GM15510 (cell line): Measurements from ENCODE around the gene ZNF786.

Experiments used
- POLR2A ChIP-seq: IDR thresholded peaks from 3 replicates; pipeline ENCODE4 v1.6.1; 2011; ENCODE audit warnings: borderline replicate concordance; ENCODE audit not compliant: insufficient read length; ENCODE audit errors: extremely low read depth

Gene ZNF786

GRCh38 chr7:149100821-149101220 is 10.3 kb upstream of the ZNF786 start:
- no peak for TF ChIP-seq POLR2A

GRCh38 chr7:149099058-149099457 is 8.5 kb upstream of the ZNF786 start:
- no peak for TF ChIP-seq POLR2A

- TF ChIP-seq POLR2A = no peak
Measured at GRCh38 chr7:149097088-149097487, 6.6 kb upstream of the ZNF786 start.

- no peak for TF ChIP-seq POLR2A
Measured at GRCh38 chr7:149093228-149093627, 2.7 kb upstream of the ZNF786 start.

- TF ChIP-seq POLR2A = no peak
Measured at GRCh38 chr7:149087376-149087775, 3.1 kb downstream of the ZNF786 start.

DNA sequence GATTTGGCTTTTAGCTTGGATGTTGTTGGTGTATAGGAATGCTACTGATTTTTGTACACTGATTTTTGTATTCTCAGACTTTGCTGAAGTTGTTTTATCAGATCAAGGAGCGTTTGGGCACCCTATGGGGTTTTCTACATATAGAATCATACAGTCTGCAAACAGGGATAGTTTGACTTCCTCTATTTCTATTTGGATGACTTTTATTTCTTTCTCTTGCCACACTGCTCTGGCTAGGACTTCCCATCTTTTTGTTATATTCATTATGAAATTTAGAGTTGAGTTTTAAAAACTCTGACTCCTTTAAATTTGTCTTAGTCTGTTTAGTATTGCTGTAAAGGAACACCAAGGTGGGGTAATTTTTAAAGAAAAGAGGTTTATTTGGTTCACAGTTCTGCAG is 4.7 kb downstream of the ZNF786 start:
- TF ChIP-seq POLR2A = no peak

DNA sequence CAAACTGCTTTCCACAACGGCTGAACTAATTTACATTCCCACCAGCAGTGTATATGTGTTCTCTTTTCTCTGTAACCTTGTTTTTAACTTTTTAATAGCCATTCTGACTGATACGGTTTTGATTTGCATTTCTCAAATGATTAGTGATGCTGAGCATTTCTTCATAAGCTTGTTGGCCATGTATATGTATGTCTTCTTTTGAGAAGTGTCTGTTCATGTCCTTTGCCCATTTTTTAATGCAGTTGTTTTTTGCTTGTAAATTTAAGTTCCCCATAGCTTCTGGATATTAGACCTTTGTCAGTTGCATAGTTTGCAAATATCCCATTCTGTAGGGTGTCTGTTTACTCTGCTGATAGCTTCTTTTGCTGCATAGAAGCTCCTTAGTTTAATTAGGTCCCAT is 6.1 kb downstream of the ZNF786 start:
- no peak for TF ChIP-seq POLR2A

DNA sequence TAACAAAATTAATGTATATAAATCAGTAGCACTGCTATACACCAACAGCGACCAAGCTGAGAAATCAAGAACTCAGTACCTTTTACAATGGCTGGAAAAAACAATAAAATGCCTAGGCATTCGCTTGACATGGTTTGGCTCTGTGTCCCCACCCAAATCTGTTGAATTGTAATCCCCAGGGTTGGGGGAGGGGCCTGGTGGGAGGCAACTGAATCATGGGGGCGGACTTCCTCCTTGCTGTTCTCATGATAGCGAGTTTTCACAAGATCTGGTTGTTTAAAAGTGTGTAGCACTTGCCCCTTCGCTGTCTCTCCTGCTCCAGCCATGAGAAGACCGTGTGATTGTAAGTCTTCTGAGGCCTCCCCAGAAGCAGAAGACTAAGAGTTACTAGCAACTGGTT is 8.6 kb downstream of the ZNF786 start:
- TF ChIP-seq POLR2A = no peak

GRCh38 chr7:149077594-149077993 is 12.9 kb downstream of the ZNF786 start:
- TF ChIP-seq POLR2A = no peak

GRCh38 chr7:149075286-149075685 is 15.2 kb downstream of the ZNF786 start:
- TF ChIP-seq POLR2A = no peak

DNA sequence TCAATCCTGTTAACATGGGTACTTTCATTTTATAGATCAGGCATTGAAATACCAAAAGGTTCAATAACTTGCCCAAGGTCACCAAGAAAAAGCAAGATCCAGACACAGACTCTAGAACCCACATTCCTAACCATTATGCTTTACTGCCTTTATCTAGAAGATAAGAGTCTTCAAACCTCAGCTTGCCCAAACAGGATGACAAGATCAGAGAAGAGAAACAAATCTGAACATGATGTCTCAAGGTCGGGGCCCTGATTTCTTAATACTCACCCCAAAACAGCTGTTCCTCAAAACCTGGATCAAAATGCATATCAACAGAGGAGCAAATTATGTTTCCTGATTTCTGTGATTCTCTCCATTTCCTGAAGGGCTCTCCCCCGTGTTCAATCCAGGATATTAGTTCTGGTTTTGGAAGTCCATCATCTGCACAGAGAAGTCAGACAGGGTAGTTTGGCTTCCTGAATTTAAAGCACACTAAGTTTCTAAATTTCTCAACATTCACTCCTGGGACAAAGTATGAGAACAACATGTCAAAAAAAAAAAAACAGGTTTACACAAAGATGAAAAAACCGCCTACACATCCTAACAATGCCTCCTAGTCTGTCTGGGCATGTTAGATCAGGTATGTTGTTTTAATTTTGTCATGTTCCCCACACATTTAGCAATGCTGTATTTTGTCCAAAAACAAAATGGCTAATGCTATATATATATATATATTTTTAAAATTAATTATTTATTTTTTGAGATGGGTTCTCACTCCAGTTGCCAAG is 16.2 kb downstream of the ZNF786 start:
- no peak for TF ChIP-seq POLR2A

GRCh38 chr7:149072438-149072775 is 18.1 kb downstream of the ZNF786 start:
- no peak for TF ChIP-seq POLR2A

DNA sequence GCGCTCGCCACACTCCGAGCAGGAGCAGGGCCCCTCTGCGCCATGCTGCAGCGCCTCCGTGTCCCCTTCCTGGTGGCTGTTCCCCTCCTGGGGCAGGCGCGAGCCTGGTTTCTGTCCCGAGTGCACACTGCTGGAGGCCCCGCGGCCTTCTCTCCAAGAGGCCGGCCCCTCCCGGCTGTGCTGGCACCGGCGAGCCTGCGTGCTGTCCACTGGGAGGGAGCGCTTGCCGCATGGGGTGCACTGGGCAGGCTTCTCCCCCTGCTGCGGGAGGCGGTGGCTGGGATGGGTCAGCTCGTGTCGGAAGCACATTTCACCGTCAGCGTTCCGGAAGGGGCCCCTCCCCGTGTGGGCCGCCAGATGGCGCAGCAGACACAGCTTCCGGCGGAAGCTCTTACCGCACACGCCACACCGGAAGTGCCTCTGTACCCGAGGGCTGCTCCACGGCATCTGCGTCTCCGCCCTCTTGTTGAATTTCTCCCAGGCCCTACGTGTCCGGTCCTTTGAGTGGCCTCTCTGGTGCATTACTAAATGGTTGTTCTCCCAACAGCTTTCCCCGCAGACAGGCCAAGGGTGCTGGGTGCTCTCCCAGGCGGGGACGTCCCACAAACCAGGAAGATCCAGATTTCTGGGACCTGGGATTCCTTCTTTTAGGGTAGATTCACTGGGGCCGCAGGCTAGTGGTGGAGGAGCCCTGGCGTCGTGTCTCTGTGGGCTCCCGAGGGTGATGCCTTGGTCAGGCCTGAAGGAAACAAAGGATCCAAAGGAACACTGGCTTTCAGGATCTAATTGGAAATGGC is 18.7 kb downstream of the ZNF786 start:
- no peak for TF ChIP-seq POLR2A

GRCh38 chr7:149071182-149071635 is 19.3 kb downstream of the ZNF786 start:
- TF ChIP-seq POLR2A = no peak

DNA sequence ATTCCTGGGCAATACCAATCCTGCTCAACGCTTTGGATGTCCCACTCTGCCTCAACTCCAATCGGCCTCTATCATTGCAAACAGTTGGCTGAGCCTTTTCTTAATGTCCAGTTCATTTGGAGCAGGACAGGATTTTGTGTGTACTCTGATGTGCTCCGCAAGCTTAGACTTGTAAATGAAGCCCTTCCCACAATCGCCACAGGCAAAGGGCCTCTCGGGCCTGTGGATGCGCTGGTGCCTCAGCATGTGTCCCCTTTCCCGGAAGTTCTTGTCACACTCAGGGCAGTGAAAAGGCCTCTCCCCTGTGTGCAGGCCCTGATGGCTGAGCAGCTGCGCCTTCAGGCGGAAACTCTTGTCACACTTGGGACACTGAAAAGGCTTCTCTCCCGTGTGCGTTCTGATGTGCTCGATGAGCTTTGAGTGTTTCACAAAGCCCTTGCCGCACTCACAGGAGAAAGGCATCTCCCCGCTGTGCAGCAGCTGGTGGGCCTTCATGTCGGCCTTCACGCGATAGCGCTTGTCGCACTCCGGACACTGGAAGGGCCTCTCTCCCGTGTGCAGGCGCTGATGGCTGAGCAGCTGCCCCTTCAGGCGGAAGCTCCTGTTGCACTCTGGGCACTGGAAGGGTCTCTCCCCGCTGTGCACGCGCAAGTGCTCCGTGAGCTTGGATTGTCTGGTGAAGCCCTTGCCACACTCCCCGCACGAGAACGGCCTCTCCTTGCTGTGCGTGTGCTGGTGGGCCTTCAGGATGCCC is 20.0 kb downstream of the ZNF786 start:
- no peak for TF ChIP-seq POLR2A

DNA sequence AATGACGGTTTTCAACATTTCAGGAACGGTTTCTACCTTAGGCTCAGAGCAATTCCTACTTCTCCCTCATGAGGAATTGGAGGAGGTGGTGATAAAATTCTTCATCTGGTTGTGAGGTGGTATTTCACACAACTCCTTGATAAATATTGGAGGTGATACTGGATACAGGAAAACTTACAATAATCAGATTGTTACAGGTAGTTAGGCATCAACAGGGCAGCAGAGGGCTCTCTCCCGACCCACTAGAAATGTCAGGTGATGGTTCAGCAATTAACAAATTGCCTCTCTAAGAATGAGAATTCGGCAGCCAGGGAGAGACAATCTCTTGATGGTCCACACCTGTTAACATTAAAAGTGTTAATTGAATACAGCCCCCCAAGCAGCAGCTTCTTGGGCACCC is 22.6 kb downstream of the ZNF786 start:
- no peak for TF ChIP-seq POLR2A

- TF ChIP-seq POLR2A = no peak
Measured at GRCh38 chr7:149063476-149063875, 27.0 kb downstream of the ZNF786 start.
